ENCODE results near the gene SIK1. TPM values are rescaled to one million over a fixed set of nuclear protein-coding genes. Genes with fewer than 3 reads are reported as not detected.
"Not testable (repeated sequence)": the region's sequence is repeated elsewhere in the genome, so short reads cannot be mapped to it uniquely, and the experiment has no call there.

The SIK1 gene
- total and polyA plus RNA-seq, 3 donors from 2014 or later, result 10.6 to 12.0 TPM; not detected in 1

GRCh38 chr21:43456616-43457314, 29.8 kb upstream of the SIK1 start:
- H3K27me3 ChIP-seq; H3K4me3 ChIP-seq; H3K4me1 ChIP-seq; DNase-seq; intact Hi-C loops (cut with DNase I; ENCODE audit: low total_unique reads); H3K36me3 ChIP-seq (ENCODE audit: low read depth, missing control alignments); H3K9me3 ChIP-seq; H3K27ac ChIP-seq: not testable (repeated sequence)
- WGBS, 2 donors, result no CpG with 5 or more reads among the region's 33 CpGs

DNA sequence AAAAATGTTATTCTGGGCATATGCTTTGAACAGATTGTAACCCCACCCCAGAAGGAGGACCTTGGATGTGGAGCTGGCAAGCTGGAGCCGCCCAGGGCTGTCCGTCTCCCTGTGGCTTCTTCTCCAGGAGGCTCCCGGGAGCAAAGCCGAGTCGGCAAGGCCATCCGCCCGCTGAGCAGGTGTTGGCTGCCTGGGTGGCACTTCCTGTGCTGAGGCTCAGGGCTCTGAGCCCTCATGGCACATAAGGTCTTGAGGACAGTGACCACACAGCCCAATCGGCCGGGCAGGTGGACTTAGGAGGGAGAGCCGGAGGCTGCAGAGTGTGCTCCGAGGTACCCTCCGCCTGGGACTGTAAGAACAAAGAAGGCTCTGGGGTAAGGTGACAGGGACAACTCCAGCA, 28.8 kb upstream of the SIK1 start:
- intact Hi-C loops (cut with DNase I; ENCODE audit: low total_unique reads); DNase-seq; H3K27ac ChIP-seq; H3K27me3 ChIP-seq; H3K4me1 ChIP-seq; H3K4me3 ChIP-seq; H3K36me3 ChIP-seq (ENCODE audit: low read depth, missing control alignments); H3K9me3 ChIP-seq: not testable (repeated sequence)
- WGBS, 2 donors, result no CpG with 5 or more reads among the region's 12 CpGs

- H3K27ac ChIP-seq; intact Hi-C loops (cut with DNase I; ENCODE audit: low total_unique reads); H3K9me3 ChIP-seq; H3K27me3 ChIP-seq; DNase-seq; H3K4me3 ChIP-seq; H3K4me1 ChIP-seq; H3K36me3 ChIP-seq (ENCODE audit: low read depth, missing control alignments): not testable (repeated sequence)
- WGBS, 2 donors, result no CpG with 5 or more reads among the region's 5 CpGs
Measured at GRCh38 chr21:43454176-43454575, 27.2 kb upstream of the SIK1 start.

DNA sequence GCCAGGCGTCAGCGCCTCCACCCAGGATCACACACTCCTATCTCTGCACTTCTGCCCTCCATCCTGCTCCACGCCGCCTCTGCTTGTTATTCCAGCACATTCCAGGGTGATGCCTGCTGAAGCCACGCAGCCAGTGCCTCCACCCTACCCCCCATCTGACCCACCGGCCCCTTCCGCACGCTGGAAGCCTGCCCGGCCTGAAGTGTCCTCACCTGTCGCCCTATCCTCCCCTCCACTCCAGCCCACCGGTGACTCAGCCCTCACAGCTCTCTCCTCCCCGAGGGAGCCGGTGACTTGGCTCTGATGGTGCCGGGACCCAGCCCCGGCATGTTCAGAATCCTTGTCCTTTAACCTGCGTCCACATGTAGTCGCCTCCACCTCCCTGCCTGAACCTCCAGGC, 24.9 kb upstream of the SIK1 start:
- WGBS, 2 donors, result no CpG with 5 or more reads among the region's 17 CpGs
- intact Hi-C loops (cut with DNase I; ENCODE audit: low total_unique reads); H3K27ac ChIP-seq; DNase-seq; H3K4me1 ChIP-seq; H3K4me3 ChIP-seq; H3K27me3 ChIP-seq; H3K9me3 ChIP-seq; H3K36me3 ChIP-seq (ENCODE audit: low read depth, missing control alignments): not testable (repeated sequence)

DNA sequence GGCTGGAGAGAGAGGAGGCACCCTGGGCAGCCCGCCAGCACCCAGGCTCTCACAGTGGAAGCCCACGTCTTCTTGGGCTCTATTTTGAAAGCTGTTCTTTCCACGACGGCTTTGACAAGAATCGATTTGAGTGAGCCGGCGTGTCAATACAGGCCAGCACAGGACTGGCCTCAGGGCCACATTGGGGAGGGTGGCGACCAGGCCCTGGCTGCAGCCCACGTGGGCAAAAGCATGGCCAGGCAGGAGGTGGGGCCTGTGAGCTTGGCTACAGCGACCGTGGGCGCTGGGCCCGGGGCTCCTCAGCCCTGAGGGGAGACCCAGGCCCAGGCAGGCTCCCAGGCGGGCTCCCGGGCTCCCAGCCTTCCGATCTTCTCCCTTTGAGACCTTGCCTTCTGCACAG, 23.4 kb upstream of the SIK1 start:
- H3K4me3 ChIP-seq; intact Hi-C loops (cut with DNase I; ENCODE audit: low total_unique reads); H3K4me1 ChIP-seq; H3K36me3 ChIP-seq (ENCODE audit: low read depth, missing control alignments); H3K27me3 ChIP-seq; DNase-seq; H3K27ac ChIP-seq; H3K9me3 ChIP-seq: not testable (repeated sequence)
- WGBS, 2 donors, result no CpG with 5 or more reads among the region's 16 CpGs

- H3K4me3 ChIP-seq; intact Hi-C loops (cut with DNase I; ENCODE audit: low total_unique reads); H3K27ac ChIP-seq; H3K36me3 ChIP-seq (ENCODE audit: low read depth, missing control alignments); H3K4me1 ChIP-seq; H3K9me3 ChIP-seq; DNase-seq; H3K27me3 ChIP-seq: not testable (repeated sequence)
- WGBS, 2 donors, result no CpG with 5 or more reads among the region's 23 CpGs
Measured at GRCh38 chr21:43447353-43447977, 20.5 kb upstream of the SIK1 start.

DNA sequence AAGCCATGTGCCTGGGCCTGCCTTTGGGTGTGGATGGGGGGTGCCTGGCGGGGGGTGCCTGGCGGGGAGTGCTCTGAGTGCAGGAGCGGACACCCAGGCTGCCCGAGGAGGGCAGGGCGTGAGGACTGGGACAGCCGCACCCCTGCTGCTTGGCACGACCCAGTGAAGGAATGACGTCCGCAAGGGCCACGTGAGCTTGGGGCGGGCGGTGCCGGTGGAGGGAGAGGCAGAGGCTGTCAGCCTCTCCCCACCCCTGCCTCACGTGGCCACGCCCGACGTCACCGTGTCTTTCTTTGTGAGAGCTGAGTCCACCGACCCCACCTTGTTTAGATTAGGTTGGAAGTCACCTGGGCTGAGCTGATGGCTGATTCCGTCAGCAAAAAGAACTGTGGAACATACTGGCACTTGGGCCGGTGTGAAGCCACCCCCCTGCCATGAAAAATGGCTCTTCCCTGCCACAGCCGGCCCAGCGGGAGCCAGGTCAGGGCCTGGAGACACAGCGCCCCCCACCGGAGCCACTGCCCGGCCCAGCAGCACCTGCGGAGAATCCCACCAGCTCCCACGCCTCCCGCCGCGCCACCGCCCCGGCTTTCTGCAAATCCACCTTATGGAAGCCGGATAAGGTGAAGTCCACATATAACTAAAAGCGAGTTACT, 19.5 kb upstream of the SIK1 start:
- H3K9me3 ChIP-seq; H3K4me3 ChIP-seq; intact Hi-C loops (cut with DNase I; ENCODE audit: low total_unique reads); DNase-seq; H3K27ac ChIP-seq; H3K4me1 ChIP-seq; H3K36me3 ChIP-seq (ENCODE audit: low read depth, missing control alignments); H3K27me3 ChIP-seq: not testable (repeated sequence)
- no CpG with 5 or more reads among the region's 35 CpGs for WGBS, 2 donors

DNA sequence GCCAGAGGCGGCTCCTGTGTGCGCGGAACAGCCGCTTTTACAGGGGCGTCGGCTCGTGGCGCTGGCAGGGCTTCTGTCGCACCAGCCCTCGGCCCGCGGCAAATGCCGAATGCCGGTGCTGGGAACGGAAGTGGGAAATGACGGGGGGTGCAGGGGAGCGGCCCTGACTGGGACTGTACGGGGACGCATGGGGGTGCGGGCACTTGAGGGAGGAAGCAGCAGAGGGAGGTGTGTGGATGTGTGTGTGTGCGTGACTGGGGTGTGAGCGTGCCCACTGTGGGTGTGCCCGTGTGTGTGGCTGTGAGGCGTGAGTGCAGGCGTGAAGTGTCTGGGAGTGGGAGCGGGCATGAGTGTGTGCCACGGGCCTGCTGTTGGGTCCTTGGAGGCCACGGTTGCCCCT, 17.6 kb upstream of the SIK1 start:
- H3K4me3 ChIP-seq; H3K4me1 ChIP-seq; H3K36me3 ChIP-seq (ENCODE audit: low read depth, missing control alignments); DNase-seq; H3K27me3 ChIP-seq; intact Hi-C loops (cut with DNase I; ENCODE audit: low total_unique reads); H3K9me3 ChIP-seq; H3K27ac ChIP-seq: not testable (repeated sequence)
- 86% methylated on average over 7 of the region's 28 CpGs; no CpG with 5 or more reads in 1 of the 2 donors for WGBS, 2 donors

- H3K4me3 ChIP-seq; DNase-seq; H3K9me3 ChIP-seq; intact Hi-C loops (cut with DNase I; ENCODE audit: low total_unique reads); H3K27ac ChIP-seq; H3K36me3 ChIP-seq (ENCODE audit: low read depth, missing control alignments); H3K4me1 ChIP-seq; H3K27me3 ChIP-seq: not testable (repeated sequence)
- WGBS, 2 donors, result no CpG with 5 or more reads among the region's 12 CpGs
Measured at GRCh38 chr21:43442571-43442970, 15.6 kb upstream of the SIK1 start.

DNA sequence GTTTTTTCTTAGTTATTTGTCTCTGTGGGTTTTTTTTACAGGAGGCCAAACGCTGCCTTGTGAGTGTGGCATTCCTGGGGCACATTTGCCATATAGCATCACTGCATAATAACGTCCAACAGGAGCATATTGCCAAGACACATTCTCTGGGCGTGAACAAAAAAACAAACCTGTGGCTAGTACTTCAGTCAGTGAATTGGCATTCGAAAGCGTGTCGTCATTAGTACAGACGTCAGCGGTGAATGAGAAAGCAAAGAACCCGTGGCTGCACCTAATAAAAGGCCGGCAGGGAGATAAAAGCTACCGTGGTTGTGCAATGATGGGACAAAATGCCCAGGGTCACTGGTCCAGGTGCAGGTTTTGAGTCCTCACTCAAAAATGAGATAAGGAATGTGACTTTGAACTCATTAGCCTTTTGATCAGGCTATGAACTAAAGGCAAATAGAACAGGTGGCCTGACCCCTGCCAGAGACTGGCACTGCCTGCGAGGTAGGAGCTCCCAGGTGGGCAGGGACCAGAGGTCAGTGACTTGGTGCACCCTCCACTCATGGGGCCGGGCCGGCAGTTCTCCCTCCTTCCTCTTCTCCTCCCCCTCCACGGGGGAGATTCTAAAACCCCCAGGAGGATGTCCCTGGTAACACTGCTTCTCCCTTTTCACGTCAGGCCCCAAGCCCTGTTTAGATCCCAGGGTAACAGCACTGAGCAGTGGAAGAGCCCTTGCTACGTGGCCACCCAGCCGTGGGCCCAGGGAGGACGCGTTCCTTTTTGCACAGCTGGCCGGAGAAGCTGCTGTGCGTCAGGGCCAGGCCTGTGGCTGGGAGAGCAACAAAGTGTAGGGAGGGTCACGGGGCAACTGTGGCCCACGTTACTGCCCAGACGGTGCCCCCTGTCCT, 14.2 kb upstream of the SIK1 start:
- H3K4me1 ChIP-seq; H3K27ac ChIP-seq; H3K27me3 ChIP-seq; H3K4me3 ChIP-seq; DNase-seq; H3K36me3 ChIP-seq (ENCODE audit: low read depth, missing control alignments); H3K9me3 ChIP-seq; intact Hi-C loops (cut with DNase I; ENCODE audit: low total_unique reads): not testable (repeated sequence)
- no CpG with 5 or more reads among the region's 25 CpGs for WGBS, 2 donors

DNA sequence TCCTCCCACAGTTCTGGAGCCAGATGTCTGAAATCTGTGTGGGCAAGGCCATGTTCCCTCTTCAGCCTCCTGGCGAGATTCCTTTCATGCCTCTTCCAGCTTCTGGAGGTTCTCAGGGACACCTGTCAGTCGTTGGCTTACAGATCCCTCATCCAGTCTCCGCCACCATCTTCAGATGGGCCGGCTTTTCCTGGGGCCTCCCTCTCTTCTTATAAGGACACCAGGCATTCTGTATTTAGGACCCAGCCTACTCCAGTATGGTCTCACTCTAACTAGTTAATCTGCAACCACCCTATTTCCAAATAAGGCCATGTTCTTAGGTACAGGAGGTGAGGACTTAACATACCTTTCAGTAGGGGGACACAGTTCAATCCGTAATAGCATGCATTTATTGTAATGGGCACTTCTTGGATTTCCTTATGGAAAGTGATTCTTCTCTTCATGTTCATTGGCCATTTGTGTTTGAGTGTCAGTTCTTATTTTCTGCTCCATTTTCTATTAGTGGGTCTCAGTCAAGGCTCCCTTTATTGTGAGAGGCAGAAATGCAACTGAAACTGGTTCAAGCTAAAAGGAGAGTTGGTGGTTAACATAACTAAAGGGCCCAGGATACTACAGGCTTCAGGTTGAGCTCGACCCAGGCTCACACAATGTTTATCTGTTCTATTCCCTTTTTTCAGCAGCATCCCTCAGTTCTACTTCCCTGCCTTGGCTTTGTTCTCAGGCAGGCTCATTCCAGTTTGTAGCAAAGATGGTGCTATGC, 12.6 kb upstream of the SIK1 start:
- DNase-seq; intact Hi-C loops (cut with DNase I; ENCODE audit: low total_unique reads); H3K4me3 ChIP-seq; H3K9me3 ChIP-seq; H3K4me1 ChIP-seq; H3K27ac ChIP-seq; H3K36me3 ChIP-seq (ENCODE audit: low read depth, missing control alignments); H3K27me3 ChIP-seq: not testable (repeated sequence)
- 88% methylated on average over 1 of the region's 6 CpGs; no CpG with 5 or more reads in 1 of the 2 donors for WGBS, 2 donors

Data from testis (tissue), 3 donors.